OCI-LY7 (cell line): Measurements from ENCODE around the gene ANO6.

Experiments used
- CTCF ChIP-seq: fragments of 200-600 bp; sonication (generic); conservative IDR thresholded peaks from 2 replicates; pipeline ENCODE4 v1.5.1; 2014; ENCODE audit warnings: mild to moderate bottlenecking, antibody characterized with exemption, low read length, moderate library complexity, mixed read lengths
- EZH2phosphoT487 ChIP-seq: fragments of 200-600 bp; sonication (generic); IDR thresholded peaks from 2 replicates; pipeline ENCODE4 v1.6.1; 2018; ENCODE audit warnings: low read depth, borderline replicate concordance, mild to moderate bottlenecking, mixed run types, antibody characterized with exemption, low read length, moderate library complexity, mixed read lengths

GRCh38 chr12:45256721-45257120 lies 40.8 kb downstream of the ANO6 start:
- TF ChIP-seq CTCF = no peak
- no peak for TF ChIP-seq EZH2phosphoT487
